SK-N-SH (cell line): ENCODE measurements around the gene SYNGR4. TPM values are rescaled to one million over a fixed set of nuclear protein-coding genes. Genes with fewer than 3 reads are reported as not detected.
"Not testable (repeated sequence)": the region's sequence is repeated elsewhere in the genome, so short reads cannot be mapped to it uniquely, and the experiment has no call there.

Source experiments
- CTCF ChIA-PET: fragments of 300-600, 350-600 bp; formaldehyde crosslinking; extraction: SDS; loops from one replicate; lab custom pipeline; 2021; lab: Yijun Ruan, JAX
- POLR2A ChIA-PET: fragments of 350-600 bp; sonication (Branson Sonifier 250); formaldehyde crosslinking; extraction: SDS; loops from one replicate; lab custom pipeline; 2020; ENCODE audit warnings: antibody characterized with exemption, inconsistent platforms; lab: Yijun Ruan, JAX
- DNase-seq: peaks from one replicate; pipeline ENCODE4 v3.0.0; 2012
- H2AFZ ChIP-seq: fragments of 200-600 bp; sonication (generic); 2 replicates; pipeline ENCODE4 v1.8.1; 2016; ENCODE audit warnings: antibody characterized with exemption, mild to moderate bottlenecking, low read depth
- H3F3A ChIP-seq: fragments of 200-600 bp; sonication (generic); replicated peaks from 2 replicates; pipeline ENCODE3; 2016; ENCODE audit warnings: antibody characterized with exemption, mild to moderate bottlenecking; ENCODE audit not compliant: insufficient read depth
- H3K27ac ChIP-seq, 2 experiments: fragments of 200-500 bp in 1 of 2; fragments of 200-600 bp in 1 of 2; sonication (Bioruptor generic) in 1 of 2; sonication (generic), shearing (Covaris generic) in 1 of 2; 2 replicates each; pipeline versions ENCODE4 v1.5.1 to v1.6.1; 2014 to 2016; ENCODE audit warnings: low read depth in 2 of 2, inconsistent platforms in 1 of 2, low read length in 1 of 2, mild to moderate bottlenecking in 1 of 2, mixed read lengths in 1 of 2
- H3K27me3 ChIP-seq: fragments of 200-600 bp; sonication (generic), shearing (Covaris generic); 2 replicates; pipeline ENCODE4 v1.6.1; 2016; ENCODE audit warnings: mixed run types; ENCODE audit not compliant: insufficient read depth
- H3K36me3 ChIP-seq, 2 experiments: fragments of 200-500 bp in 1 of 2; fragments of 200-600 bp in 1 of 2; sonication (Bioruptor generic) in 1 of 2; sonication (generic) in 1 of 2; replicated peaks in 1 of 2; 2 replicates each; pipeline versions ENCODE3 to v1.5.1; 2014 to 2016; ENCODE audit warnings: low read length in 1 of 2, mild to moderate bottlenecking in 1 of 2; ENCODE audit not compliant: insufficient read depth in 2 of 2, control insufficient read depth in 1 of 2
- H3K4me1 ChIP-seq, 2 experiments: fragments of 200-500 bp in 1 of 2; fragments of 200-600 bp in 1 of 2; sonication (Bioruptor generic) in 1 of 2; sonication (generic), shearing (Covaris generic) in 1 of 2; 2 replicates each; pipeline versions ENCODE4 v1.5.1 to v1.6.1; 2014 to 2016; ENCODE audit warnings: low read depth in 1 of 2, low read length in 1 of 2, mixed run types in 1 of 2; ENCODE audit not compliant: insufficient read depth in 2 of 2, control insufficient read depth in 1 of 2
- H3K4me2 ChIP-seq: fragments of 200-600 bp; sonication (generic), shearing (Covaris generic); 2 replicates; pipeline ENCODE4 v1.6.1; 2017; ENCODE audit warnings: mixed run types
- H3K4me3 ChIP-seq, 2 experiments: fragments of 200-500 bp in 1 of 2; fragments of 200-600 bp in 1 of 2; sonication (Bioruptor generic) in 1 of 2; sonication (generic), shearing (Covaris generic) in 1 of 2; 2 replicates each; pipeline versions ENCODE4 v1.5.1 to v1.8.1; 2014 to 2016; ENCODE audit warnings: low read depth in 2 of 2, inconsistent platforms in 1 of 2, low read length in 1 of 2, mild to moderate bottlenecking in 1 of 2, mixed read lengths in 1 of 2, moderate library complexity in 1 of 2
- H3K79me2 ChIP-seq: fragments of 200-600 bp; sonication (generic); 2 replicates; pipeline ENCODE4 v1.8.1; 2017; ENCODE audit warnings: mild to moderate bottlenecking; ENCODE audit not compliant: insufficient read depth
- H3K9ac ChIP-seq: fragments of 200-600 bp; sonication (generic); 2 replicates; pipeline ENCODE4 v1.6.1; 2017; ENCODE audit warnings: mixed run types
- H3K9me2 ChIP-seq: fragments of 200-600 bp; sonication (generic); 2 replicates; pipeline ENCODE4 v1.6.1; 2017; ENCODE audit warnings: mixed run types
- H3K9me3 ChIP-seq: fragments of 200-600 bp; sonication (generic); 2 replicates; pipeline ENCODE4 v1.6.1; 2017; ENCODE audit warnings: mixed run types, mild to moderate bottlenecking, moderate library complexity
- H4K20me1 ChIP-seq: fragments of 200-600 bp; sonication (generic); 2 replicates; pipeline ENCODE4 v1.6.1; 2017; ENCODE audit warnings: mild to moderate bottlenecking, mixed run types; ENCODE audit not compliant: insufficient read depth
- EP300 ChIP-seq, 2 experiments: IDR thresholded peaks; 2 replicates each; pipeline versions ENCODE4 v1.4.0 to v1.6.1; 2012; ENCODE audit warnings: borderline replicate concordance in 1 of 2, low read depth in 1 of 2, low read length in 1 of 2
- GABPA ChIP-seq: IDR thresholded peaks from 2 replicates; pipeline ENCODE4 v1.4.0; 2012; ENCODE audit warnings: low read depth, mild to moderate bottlenecking
- TEAD4 ChIP-seq: IDR thresholded peaks from 2 replicates; pipeline ENCODE4 v1.4.0; 2012; ENCODE audit warnings: mild to moderate bottlenecking, borderline replicate concordance; ENCODE audit not compliant: insufficient read depth
- WGBS: methylation state at CpG from one replicate; pipeline ENCODE4 v1.1.6; 2017; ENCODE audit warnings: low lambda C conversion rate; 5-methylcytosine and 5-hydroxymethylcytosine counted together
- polyA plus RNA-seq, 3 experiments: library from polyadenylated mRNA; depleted of rRNA; stranded (reverse); fragments of >200 nt; gene quantifications; 2 replicates each; pipeline ENCODE4 v1.2.3, GENCODE V29; 2012
- TF ChIP-seq, protein P1 (sequence below): IDR thresholded peaks from 2 replicates; pipeline ENCODE4 v1.6.1; 2012; ENCODE audit warnings: mild to moderate bottlenecking, low read depth, low read length, moderate library complexity
- TF ChIP-seq, protein P2 (sequence below): IDR thresholded peaks from 2 replicates; pipeline ENCODE4 v1.4.0; 2012; ENCODE audit warnings: low read depth, borderline replicate concordance
- TF ChIP-seq, protein P3 (sequence below): fragments of 150-350 bp; IDR thresholded peaks from 2 replicates; pipeline ENCODE4 v1.6.1; 2017; ENCODE audit warnings: antibody characterized with exemption, low read length, low read depth, borderline replicate concordance
- TF ChIP-seq, protein P4 (sequence below): IDR thresholded peaks from 2 replicates; pipeline ENCODE4; 2012

SYNGR4 gene
- polyA plus RNA-seq, 1 of the 3 experiments (the other 2 are of a cell fraction) = 0.08 TPM

DNA sequence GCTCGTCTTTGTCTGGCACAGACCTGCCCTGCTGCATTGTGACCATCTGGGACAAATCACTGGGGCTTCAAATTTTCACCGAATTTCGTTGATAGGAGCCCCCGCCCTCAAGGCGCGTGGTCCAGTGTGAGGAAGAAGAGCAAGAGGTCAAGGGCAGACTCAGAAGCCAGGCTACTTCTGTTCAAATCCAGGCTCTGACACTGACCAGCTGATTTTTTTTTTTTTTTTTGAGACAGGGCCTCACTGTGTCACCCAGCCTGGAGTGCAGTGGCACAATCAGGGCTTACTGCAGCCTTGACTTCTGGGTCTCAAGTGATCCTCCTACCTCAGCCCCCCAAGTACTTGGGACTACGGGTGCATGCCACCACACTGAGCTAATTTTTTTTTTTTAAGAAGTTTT, 7.2 kb downstream of the SYNGR4 start:
- Histone ChIP-seq H3K79me2 (no peaks in the 10 kb centered on the region), H4K20me1 (no peaks in the 10 kb centered on the region), H3K27ac (peak overlapping the region in 1 of 2 experiments; percentile 87; a peak in 2 of 4 replicates), H3K27me3 (no peaks in the 10 kb centered on the region), H3K9me2 (no peaks in the 10 kb centered on the region), H3K4me2 (no peak overlapping the region), H3K36me3 (no peaks in the 10 kb centered on the region), H3F3A (peaks cover 6% of the 10 kb centered on the region), H3K4me1 (peaks cover 0 to 40% of the 10 kb centered on the region in 2 experiments; a peak in 1 of 4 replicates), H2AFZ (no peak overlapping the region), H3K4me3 (no peak overlapping the region), H3K9me3 (no peaks in the 10 kb centered on the region), H3K9ac (no peak overlapping the region)
- DNase-seq = no peak
- ChIA-PET CTCF (interaction anchor here (1.1 to 6.6 kb wide), 3 partner anchors 9 to 20 kb away, joined by 3 to 41 read pairs (median 3); partner anchors contain the start of gene KDELR1), POLR2A (interaction anchor here (0.6 to 2.9 kb wide), 2 partner anchors 8 to 45 kb away, joined by 3 to 10 read pairs; partner anchors contain the start of genes SYNGR4 and TMEM143)
- 62% methylated on average over 7 of the region's 7 CpGs for WGBS
- TF ChIP-seq EP300 (IDR thresholded peaks at IDR 0.05; ENCODE audit: borderline replicate concordance in 1 of 2, low read depth in 1 of 2, low read length in 1 of 2) = no peak
- TF ChIP-seq, protein P1, sequence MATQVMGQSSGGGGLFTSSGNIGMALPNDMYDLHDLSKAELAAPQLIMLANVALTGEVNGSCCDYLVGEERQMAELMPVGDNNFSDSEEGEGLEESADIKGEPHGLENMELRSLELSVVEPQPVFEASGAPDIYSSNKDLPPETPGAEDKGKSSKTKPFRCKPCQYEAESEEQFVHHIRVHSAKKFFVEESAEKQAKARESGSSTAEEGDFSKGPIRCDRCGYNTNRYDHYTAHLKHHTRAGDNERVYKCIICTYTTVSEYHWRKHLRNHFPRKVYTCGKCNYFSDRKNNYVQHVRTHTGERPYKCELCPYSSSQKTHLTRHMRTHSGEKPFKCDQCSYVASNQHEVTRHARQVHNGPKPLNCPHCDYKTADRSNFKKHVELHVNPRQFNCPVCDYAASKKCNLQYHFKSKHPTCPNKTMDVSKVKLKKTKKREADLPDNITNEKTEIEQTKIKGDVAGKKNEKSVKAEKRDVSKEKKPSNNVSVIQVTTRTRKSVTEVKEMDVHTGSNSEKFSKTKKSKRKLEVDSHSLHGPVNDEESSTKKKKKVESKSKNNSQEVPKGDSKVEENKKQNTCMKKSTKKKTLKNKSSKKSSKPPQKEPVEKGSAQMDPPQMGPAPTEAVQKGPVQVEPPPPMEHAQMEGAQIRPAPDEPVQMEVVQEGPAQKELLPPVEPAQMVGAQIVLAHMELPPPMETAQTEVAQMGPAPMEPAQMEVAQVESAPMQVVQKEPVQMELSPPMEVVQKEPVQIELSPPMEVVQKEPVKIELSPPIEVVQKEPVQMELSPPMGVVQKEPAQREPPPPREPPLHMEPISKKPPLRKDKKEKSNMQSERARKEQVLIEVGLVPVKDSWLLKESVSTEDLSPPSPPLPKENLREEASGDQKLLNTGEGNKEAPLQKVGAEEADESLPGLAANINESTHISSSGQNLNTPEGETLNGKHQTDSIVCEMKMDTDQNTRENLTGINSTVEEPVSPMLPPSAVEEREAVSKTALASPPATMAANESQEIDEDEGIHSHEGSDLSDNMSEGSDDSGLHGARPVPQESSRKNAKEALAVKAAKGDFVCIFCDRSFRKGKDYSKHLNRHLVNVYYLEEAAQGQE = no peak
- TF ChIP-seq, protein P2, sequence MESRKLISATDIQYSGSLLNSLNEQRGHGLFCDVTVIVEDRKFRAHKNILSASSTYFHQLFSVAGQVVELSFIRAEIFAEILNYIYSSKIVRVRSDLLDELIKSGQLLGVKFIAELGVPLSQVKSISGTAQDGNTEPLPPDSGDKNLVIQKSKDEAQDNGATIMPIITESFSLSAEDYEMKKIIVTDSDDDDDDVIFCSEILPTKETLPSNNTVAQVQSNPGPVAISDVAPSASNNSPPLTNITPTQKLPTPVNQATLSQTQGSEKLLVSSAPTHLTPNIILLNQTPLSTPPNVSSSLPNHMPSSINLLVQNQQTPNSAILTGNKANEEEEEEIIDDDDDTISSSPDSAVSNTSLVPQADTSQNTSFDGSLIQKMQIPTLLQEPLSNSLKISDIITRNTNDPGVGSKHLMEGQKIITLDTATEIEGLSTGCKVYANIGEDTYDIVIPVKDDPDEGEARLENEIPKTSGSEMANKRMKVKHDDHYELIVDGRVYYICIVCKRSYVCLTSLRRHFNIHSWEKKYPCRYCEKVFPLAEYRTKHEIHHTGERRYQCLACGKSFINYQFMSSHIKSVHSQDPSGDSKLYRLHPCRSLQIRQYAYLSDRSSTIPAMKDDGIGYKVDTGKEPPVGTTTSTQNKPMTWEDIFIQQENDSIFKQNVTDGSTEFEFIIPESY = no peak
- no peak for TF ChIP-seq GABPA
- no peak for TF ChIP-seq TEAD4
- TF ChIP-seq, protein P3, sequence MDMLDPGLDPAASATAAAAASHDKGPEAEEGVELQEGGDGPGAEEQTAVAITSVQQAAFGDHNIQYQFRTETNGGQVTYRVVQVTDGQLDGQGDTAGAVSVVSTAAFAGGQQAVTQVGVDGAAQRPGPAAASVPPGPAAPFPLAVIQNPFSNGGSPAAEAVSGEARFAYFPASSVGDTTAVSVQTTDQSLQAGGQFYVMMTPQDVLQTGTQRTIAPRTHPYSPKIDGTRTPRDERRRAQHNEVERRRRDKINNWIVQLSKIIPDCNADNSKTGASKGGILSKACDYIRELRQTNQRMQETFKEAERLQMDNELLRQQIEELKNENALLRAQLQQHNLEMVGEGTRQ = no peak
- TF ChIP-seq, protein P4, sequence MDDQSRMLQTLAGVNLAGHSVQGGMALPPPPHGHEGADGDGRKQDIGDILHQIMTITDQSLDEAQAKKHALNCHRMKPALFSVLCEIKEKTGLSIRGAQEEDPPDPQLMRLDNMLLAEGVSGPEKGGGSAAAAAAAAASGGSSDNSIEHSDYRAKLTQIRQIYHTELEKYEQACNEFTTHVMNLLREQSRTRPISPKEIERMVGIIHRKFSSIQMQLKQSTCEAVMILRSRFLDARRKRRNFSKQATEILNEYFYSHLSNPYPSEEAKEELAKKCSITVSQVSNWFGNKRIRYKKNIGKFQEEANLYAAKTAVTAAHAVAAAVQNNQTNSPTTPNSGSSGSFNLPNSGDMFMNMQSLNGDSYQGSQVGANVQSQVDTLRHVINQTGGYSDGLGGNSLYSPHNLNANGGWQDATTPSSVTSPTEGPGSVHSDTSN = no peak

DNA sequence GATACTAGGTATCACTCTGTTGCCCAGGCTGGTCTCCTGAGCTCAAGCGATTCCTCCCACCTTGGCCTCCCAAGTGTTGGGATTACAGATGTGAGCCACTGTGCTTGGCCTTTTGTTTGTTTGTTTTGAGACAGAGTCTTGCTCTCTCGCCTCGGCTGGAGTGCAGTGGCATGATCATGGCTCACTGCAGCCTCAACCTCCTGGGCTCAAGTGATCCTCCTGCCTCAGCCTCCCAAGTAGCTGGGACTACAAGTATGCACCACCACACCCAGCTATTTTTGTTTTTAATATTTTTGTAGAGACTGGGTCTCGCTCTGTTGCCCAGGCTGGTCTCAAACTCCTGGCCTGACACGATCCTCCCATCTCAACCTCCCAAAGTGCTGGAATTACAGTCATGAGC, 7.6 kb downstream of the SYNGR4 start:
- DNase-seq, H3K4me3 ChIP-seq, H3K9ac ChIP-seq, H3K9me3 ChIP-seq, H3K36me3 ChIP-seq, H3K9me2 ChIP-seq, H4K20me1 ChIP-seq, H3K79me2 ChIP-seq, H3K4me2 ChIP-seq, H2AFZ ChIP-seq, H3F3A ChIP-seq, H3K27me3 ChIP-seq: not testable (repeated sequence)
- Histone ChIP-seq H3K4me1 (peaks cover 0 to 40% of the 10 kb centered on the region in 2 experiments; a peak in 1 of 4 replicates), H3K27ac (peak overlapping the region in 1 of 2 experiments; percentile 87; a peak in 2 of 4 replicates)
- 95% methylated on average over 5 of the region's 5 CpGs for WGBS
- ChIA-PET POLR2A (interaction anchor here (0.6 to 2.9 kb wide), 2 partner anchors 8 to 45 kb away, joined by 3 to 10 read pairs; partner anchors contain the start of genes SYNGR4 and TMEM143), CTCF (interaction anchor here (1.1 to 6.6 kb wide), 3 partner anchors 9 to 19 kb away, joined by 3 to 41 read pairs (median 3); partner anchors contain the start of gene KDELR1)
